ENCODE measurements around the gene HS1BP3. TPM values are rescaled to one million over a fixed set of nuclear protein-coding genes. Genes with fewer than 3 reads are reported as not detected.

The HS1BP3 gene
- total RNA-seq, 1 donor from 2014 or later, result 22.2 TPM

DNA sequence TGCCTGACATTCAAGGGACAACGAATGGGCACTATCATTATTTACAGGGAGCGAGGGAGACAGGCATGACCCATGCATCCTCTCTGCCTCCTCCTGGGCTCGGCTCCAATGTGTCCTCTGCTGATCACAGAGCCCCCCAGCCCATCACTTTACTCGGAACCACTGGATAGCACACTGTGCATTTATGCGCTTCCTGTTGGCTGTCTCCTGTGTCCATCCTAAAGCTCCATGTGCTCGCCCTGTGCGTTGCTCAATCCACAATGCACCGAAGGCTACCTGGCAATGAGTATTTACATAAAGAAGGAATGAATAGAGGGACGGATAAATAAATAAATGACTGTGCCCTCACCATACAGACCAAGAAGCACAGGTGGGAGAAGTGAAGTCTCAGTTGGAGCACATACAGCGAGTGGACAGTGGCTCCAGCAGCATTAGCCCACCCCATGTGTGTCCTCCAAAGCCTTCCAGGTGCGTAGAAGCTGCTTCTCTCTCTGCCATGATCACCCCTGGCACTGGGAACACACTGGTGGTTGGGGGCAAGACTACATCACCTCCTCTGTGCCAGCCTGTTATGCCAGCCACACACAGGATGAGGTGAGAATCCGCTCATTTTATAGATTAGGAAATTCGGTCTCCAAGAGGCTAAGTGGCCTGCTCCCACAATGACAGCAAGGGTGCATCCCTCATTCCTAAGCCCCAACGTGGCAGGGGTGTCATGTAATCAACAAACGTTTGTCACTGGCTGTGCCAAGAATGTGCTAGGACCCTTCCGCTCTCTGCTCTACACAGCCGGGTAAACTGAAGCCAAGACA lies 13.7 kb upstream of the HS1BP3 start:
- DNase-seq (ENCODE audit: low read depth, low spot score), result no peak

DNA sequence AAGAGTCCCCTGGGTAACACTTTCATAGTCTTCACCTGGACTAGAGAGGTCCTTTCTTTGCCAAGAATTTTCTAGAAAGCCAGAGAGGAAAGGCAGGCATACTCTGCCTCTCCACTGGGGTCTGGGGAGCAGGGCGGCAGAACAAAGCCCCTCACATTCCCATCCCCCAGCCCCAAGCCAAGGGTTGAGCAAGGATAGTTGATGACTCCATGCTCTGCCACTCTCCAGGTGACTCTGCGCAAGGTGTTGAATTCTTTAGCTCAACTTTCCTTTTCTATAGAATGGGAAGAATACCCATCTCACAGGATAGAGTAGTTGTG lies 13.1 kb upstream of the HS1BP3 start:
- DNase-seq (ENCODE audit: low read depth, low spot score), result no peak

DNA sequence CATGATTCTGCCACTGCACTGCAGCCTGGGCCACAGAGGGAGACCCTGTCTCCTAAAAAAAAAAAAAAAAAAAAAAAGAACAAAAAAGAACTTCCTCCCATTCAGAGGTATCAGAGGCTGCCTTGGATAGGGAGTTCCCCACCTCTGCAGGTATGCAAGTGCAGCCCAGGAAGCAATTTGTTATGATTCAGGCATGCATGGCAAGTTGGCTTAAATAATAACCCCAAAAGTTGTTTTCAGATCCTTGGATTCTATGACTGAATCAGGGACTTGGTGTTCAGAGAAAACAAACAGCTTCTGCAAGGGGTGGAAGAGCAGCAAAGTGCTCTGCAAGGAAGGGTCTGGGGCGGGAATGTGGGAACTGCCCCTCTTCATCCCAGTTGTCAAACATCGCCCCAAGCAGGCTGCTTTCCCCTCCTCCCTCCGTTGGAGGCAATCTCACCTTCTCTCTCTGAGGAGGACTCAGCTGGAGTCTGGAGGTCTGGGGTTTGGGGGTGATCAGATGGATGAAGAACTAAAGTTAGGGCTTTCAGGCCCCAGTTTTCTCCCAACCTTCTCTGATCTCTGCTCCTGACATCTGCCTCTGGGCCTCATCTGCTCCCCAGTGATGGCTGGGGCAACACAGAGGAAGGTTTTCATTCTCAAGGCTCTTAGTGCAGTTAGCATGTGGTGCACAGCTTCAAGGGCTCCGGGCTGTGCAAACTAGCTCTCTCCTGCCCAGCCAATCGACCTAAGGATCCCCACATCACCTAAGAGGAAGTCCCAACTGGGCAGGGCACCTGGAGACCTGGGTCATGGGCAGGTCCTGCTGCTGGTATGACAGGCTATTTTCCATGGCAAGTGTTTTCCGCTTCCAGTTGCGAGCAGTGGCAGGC lies 12.5 kb upstream of the HS1BP3 start:
- no peak for DNase-seq (ENCODE audit: low read depth, low spot score)

DNA sequence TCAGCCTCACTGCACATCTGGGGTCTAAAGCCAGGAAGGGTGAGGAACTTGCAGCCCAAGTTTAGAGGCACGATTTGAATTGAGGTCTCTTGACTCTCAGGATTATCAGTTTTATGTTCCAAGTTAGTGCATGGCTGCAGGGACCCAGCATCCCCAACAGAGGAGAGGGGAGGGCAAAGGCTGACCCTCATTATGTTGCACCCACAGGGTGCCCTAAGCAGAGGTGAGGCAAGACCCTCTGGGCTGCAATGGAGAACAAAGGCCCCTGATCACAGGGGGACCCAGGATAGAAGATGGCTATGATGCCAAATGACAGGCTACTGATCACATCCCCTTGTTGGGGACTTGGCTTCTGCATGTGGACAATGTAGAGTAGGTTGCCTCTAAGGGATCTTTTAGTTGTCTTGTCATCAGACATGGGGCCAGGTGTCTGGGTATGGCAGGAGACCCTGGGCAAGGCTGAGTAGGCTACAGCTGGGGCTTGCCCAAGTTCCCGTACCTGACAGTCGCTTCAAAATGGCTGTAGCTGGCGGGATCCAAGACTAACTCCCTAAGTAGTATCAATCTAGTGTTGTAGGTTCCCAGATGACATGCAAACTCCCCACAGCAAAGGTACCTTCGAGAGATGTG lies 11.5 kb upstream of the HS1BP3 start:
- no peak for DNase-seq (ENCODE audit: low read depth, low spot score)

DNA sequence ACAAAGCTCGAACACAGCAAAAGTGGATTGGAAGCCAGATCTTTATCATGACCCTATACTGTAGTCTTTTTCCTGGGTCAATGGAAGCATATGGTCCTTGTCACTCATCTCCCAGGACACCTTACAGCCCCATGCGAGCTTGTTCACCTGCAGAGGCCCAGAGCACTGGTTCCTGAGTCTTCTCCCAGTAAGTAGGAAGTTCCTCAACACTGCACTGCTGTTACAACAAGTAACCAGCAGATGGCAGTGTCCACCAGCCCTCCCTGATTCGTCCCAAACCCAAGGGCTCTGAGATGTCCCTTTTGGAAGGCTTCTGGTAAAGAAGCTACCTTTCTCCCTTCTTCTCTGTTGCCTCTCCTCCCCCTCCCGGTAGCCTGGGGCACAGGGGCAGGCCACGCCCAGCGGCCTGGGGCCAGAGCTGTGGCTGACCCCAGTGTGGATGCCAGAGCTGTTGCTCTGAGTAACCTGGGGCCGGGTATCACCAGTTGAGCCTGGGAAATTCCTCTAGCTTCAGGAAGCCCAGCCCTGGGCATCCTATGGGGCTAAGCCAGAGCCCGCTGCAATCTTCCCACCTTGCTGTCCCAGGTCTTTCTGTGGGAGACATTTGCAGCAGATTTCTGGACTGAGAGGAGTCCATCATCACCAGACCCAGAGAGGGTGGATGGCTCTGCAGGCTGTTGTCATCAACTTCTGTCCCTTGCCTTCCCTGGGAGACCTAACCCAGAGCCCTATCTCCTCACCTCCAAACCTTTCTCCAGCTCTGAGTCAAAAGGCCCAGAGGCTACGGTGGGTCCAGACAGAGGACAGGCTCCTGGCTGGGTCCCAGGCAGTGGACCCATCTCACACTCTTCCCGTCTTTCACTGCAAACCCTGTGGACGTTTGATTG lies 10.8 kb upstream of the HS1BP3 start:
- DNase-seq (ENCODE audit: low read depth, low spot score), result peak; percentile 48

DNA sequence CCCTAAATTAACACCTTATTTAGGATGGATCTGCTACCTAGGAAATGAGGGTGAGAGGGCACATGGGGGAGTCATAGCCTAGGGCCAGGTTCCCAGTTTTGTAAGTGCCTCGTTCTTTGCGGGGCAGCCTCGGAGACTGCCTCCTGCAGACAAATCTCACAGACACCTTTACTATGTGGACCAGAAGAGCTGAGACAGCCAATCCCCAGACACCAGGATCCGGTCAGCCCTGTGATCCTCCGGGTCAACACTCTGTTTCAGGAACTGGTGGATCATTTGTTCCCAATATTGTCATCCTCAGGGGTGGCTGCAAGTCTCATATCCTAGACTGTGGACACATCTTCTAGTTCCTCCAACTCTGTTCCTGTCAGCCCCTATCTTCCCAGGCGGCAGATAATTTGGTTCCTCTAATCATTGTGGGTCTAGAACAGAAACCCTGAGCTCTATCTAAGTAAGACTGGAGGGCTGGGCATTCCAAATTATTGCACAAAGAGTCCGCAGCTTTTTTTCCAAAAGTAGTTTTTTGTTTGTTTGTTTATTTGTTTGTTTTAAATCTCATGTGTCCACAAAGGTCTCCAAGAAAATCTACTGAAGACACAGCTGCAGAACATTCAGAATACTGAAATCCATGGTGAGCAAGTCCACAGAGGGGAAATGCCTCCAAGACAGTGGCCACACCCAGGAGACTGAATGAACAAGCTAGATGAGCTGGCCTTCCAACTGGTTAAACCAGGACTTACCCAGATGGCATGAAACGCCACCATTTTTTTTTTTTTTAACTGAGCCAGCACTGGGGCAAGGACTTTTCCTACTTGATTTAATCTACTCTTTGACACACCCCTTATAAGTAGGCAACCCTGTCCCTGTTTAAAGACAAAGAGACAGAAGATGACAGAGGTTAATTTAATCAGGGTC lies 9.9 kb upstream of the HS1BP3 start:
- no peak for DNase-seq (ENCODE audit: low read depth, low spot score)

DNA sequence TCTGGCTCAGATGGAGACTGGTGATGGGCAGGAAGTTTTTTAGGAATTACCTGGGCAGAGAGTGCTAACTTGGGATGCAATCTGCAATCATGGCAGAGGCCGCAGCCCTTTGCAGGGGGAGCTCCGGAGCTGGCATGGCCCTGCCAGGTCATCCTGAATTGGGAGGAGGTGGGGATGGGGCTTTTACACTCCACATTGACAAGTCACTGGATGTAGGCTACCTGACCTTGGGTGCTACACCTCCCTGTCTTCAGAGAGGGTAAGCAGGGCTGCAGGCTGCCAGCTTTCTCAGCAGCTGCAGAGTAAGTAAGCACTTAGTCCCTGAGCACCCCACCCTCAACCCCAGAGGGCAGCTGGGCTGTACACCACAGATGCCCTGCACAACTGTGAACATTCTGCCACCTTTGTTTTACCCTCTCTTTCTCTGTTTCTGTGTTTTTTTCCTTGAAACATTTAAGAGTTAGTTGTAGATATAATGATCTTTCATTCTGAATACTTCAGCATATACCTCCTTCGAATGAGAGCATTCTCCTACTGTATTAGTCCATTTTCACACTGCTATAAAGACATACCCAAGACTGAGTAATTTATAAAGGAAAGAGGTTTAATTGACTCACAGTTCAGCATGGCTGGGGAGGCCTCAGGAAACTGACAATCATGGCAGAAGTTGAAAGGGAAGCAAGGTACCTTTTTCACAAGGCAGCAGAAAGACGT lies 6.8 kb upstream of the HS1BP3 start:
- DNase-seq (ENCODE audit: low read depth, low spot score), result no peak

DNA sequence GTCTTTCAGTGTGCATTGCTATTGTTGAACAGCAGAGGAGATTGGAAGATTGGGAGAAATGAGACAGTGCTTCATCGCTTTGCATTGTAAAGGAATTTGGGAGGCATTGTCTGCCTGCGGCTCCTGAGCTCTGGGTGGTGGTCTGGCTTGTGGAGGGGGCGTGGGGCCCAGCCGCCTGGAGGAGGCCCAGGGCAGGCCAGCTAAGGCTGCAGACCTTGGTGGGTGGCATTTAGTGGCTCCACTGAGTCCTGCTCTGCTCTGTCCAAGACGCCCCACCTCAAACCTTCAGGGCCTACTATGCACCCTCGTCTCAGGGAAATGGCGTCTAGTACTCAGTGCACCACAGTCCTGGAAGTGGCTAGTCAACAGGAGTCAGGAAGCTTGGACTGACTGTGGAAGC lies 5.7 kb upstream of the HS1BP3 start:
- no peak for DNase-seq (ENCODE audit: low read depth, low spot score)

DNA sequence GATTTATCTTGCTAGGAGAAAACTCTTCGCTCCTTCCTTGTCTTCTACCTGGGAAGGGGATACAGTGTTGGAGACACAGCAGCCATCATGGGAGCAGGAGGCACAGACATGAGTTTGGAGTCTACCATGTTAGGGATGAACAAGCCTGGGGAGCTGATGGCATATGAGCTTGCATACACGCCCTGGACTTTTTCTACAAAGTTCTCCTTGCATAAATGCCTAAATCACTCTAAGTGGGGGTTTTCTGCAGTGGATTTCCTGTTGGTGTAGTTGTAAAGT lies 3.6 kb upstream of the HS1BP3 start:
- DNase-seq (ENCODE audit: low read depth, low spot score), result no peak

DNA sequence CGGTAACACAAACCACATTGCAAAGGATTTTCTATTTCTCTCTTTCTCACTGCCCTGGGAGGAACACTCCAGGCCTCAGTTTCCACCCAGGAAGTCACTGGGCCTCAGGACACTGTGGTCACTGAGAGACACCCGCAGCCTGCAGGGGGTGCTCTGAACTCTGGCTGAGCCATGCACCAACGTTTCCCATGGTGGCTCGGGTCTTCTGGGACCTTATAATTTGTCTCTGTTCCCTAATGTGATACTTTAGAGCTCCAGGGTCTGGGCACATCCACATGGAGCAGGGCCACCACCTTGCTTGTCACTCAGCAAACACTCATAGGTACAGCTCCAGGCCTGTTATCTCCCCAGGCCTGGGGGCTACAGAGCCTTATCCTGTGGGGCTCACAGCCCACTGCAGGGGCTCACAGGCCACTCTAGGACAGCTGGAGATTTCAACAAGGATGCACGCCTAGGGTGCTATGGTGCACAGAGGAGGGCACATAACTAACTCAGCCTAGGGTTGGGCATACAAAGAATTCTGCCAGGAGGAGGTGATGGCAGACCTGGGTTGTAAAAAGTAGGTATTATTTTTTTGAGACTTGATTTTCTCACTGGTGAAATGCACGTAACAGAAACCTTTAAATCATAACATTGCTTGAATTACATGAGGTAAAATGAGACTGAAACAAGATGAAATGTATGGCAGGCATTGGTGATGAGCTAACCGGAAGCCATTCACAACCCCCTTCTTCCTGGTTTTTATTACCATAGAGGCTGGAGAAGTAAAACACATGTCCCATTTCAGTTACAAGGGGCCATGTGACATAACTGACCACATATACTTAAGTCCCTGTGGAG lies 3.0 kb upstream of the HS1BP3 start:
- no peak for DNase-seq (ENCODE audit: low read depth, low spot score)

DNA sequence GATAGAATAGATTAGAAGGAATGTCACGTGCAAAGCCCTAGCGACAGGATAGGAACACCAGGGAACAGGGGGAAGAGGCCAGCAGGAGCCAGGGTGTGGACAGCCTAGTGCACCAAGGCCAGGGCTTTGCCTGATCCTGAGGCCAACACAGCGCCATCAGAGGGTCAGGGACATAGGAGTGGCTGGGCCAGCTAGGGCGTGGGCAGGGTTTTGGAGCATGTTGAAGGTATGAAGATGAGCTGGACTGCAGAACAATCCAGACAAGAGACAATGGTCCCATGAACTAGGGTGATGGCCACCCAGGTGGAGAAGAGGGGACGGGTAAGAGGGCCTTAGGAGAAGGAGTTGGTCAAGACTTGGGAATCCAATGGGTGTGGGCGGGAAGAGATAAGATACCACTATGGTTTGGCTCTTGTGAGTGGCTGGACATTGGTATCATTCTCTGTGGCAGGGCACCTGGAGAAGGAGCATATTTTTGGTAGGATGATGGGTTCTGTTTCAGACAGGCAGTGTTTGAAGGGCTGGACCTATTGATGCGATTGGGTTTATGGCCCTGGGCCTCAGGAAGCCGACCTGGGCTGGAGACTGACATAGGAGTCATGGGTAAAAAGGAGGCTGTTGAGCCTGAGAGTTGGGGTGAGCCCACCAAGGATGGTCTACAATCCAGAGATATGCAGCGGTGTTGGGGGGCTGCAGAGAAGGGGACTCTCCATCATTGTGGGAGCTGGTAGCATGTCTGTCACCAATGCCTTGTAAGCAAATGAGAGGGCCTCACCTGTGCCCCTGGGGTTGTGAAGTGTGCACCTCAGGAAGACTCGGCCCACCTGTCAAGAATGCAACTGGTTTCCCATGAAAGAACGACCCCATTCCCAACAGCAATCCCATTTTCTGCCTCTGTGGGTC lies 2.0 kb upstream of the HS1BP3 start:
- no peak for DNase-seq (ENCODE audit: low read depth, low spot score)

DNA sequence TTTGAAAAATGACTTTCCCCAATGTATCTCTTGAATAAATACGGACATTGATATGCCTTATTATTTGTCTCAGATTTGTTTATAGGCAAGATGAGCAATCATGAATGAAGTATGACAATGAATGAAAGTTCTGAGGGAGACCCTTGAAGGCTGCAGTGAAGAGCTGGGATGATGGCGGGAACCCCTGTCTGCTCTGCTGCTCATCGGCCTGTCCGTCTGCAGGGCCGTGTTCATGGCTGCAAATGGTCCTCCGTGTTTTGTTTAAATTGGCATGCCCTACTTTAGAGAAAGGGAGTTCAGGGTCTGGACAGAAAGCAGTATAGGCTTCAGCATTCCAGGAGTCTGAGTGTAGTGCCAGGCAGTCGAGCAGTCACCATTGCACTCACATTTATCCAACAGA lies 1.2 kb upstream of the HS1BP3 start:
- DNase-seq (ENCODE audit: low read depth, low spot score), result no peak

DNA sequence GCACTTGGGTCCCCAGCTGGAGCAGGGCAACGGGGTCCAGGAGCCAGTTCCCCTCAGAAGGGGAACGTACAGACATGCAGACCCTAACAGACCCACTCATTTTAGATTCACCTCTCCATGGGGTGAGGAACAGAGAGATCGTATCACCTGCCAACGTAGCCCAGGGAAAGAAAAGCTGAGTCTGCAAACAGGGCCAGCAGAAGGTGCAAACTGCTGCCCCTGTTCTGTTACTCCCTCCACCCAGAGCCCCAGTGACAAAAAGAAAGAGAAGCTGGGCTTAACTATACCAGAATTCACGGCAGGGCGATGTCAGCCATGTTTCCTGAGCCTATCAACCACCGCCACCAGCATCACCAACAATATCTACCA lies 817 bp upstream of the HS1BP3 start:
- no peak for DNase-seq (ENCODE audit: low read depth, low spot score)

DNA sequence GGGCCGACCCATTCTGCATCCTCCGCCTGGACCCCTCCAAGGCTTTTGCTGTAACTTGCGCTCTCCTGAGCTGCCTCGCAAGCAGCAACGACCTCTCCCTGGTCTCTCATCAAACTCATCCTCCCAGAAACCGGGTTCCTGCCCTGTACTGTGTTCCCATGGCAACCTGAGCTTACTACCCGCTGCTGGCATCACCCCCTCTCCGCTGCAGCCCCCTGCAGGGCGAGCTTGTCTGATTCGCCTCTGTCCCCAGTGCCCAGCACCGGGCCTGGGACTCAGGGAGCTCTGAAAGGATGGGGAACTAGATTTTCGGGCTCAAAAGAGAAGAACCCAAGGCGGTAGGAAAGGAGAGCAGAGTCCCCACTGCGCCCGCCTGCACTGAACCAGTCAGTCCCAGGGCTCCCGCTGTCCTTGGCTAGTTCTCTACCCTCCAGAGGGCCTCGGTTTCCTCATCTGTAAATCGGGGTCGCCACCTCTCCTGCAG lies 463 bp downstream of the HS1BP3 start:
- no peak for DNase-seq (ENCODE audit: low read depth, low spot score)

DNA sequence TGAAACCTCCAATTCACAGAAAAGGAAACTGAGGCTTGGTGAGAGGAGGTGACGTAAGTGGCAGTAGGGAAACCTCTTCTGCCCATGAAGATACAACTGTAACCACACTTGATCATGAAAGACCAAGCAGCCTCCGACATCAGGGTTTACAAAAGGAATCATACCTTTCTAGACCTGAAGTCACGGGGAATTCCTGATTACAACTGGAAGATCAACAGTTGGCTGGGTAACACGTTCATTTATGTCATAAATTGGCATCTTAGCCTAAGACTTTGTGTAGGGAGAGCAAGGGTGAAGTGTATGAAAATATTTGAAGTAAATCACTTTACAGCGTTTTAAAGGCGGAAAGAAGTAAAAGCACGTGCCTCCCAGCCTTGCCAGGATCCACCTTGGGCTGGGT lies 922 bp downstream of the HS1BP3 start:
- no peak for DNase-seq (ENCODE audit: low read depth, low spot score)

DNA sequence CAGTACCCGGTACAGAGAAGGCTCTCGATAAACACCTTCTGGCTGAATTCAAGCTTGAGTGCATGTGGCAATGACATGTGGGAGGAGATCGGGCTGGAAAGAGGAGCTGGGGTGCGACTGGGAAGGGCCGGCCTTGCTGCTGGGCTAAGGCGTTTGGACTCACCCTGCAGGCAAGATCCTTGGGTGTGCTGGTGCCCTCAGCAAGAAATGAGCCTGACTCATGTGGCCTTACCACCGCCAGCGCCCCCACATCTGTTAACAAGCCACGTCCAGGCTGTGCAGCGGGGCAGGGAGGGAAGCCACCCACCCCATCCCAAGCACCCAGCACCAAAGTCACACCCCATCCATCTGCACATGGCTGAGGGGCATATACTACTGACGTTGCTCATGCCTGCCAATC lies 1.3 kb downstream of the HS1BP3 start:
- DNase-seq (ENCODE audit: low read depth, low spot score), result no peak

DNA sequence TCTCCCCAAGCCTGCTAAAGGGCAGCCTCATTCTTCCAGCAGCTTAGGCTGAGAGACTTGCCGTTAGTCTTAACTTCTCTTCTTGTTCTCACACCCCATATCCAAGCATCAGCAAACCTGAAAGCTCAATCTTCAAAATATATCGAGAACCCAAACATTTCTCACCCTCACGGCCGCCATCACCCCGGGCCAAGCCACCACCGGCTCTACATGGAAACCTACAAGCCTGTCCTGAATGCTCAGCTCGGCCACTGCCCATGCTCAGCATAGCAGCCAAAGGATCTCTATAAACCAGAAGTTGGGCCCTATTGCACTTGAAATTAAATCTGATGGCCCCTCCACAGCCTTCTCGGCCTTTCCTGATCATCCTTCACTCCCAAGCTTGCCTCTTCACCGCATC lies 2.1 kb downstream of the HS1BP3 start:
- DNase-seq (ENCODE audit: low read depth, low spot score), result no peak

DNA sequence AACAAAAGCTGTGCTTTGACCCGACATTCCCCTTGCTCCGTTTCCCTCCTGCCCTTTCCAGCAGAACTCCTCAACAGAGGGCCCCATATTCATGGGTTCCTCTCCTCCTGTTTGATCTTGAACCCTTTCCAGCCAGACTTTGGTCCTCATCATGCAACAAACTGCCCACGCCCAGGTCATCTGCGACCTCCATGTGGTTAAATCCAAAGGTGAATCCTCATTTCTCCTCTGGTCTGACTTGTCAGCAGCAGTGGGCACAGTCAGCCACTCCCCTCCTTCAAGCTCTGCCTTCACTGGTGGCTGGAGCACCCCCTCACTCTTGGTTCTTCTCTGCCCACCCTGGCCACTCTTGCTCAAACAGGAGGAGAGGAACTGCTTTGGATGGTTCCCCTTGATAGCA lies 2.7 kb downstream of the HS1BP3 start:
- no peak for DNase-seq (ENCODE audit: low read depth, low spot score)

Measured in pulmonary artery endothelial cell (primary cell).